ENCODE data around the gene KCNIP4.

The KCNIP4 gene

GRCh38 chr4:20684852-20685763 lies 1263.5 kb downstream of the KCNIP4 start:
- no peak for DNase-seq (ENCODE audit: low read depth in 2 of 2, low spot score in 1 of 2)

DNA sequence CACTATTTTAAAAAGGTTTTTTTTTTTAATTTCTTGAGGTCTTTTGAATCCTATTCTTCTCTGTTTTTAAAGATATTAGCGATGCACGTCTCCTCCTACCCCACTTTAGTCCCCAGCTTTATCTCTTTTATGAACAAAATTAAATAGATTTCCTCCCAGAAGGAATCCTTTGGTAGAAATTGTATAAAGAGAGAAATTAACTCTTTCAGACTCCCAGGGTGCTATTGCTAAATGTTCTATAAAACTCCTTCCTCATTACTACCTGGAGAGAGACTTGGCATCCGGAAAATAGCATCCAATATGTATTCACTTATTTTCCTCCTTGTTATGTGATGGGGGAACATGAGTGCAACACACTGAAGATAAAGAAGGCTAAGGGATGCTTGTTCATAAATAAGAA lies 1264.8 kb downstream of the KCNIP4 start:
- no peak for DNase-seq (ENCODE audit: low read depth in 2 of 2, low spot score in 1 of 2)

DNA sequence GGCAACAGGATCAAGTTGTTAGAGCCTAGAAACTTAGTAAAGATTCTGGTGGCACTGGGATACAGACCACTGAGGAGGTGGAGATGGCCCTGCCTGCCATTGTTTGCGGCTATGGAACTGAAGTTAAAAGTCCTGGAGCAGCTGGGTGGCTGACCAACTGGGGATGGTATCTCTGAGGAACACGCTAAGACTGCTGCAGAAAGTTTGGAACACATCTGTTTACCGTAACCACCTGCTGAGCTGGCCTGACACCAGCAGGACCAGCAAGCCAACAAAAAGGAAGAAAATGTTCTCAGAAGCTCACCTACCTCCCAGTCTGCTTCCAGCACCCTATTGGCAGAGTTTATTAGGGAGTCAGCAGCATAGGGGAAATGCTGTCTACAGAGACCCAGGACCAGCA lies 1265.7 kb downstream of the KCNIP4 start:
- no peak for DNase-seq (ENCODE audit: low read depth in 2 of 2, low spot score in 1 of 2)

DNA sequence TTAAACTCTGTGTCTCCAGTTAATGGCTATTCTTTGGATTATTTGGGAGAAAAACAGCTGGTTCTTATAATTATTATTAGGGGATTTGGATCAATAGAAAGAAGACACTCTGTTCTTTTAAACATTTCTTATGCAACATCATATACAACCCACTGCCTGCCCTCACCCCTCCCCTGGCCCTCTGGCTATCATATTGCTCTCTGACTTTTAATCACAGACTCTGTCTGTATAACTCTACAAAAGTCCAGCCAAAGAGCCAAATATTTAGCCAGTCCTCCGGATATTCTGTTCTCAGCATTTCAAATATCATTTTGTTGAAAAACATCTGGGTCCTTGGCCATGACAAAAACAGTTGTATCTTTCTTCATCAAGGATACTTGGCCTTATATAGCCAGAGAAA lies 1267.3 kb downstream of the KCNIP4 start:
- no peak for DNase-seq (ENCODE audit: low read depth in 2 of 2, low spot score in 1 of 2)

GRCh38 chr4:20680736-20681135 lies 1267.8 kb downstream of the KCNIP4 start:
- no peak for DNase-seq (ENCODE audit: low read depth in 2 of 2, low spot score in 1 of 2)

- DNase-seq (ENCODE audit: low read depth in 2 of 2, low spot score in 1 of 2) = no peak
Observed at GRCh38 chr4:20679951-20680350, 1268.6 kb downstream of the KCNIP4 start.
